IMR-90 (cell line): ENCODE results near the gene PLEKHH1. TPM values are rescaled to one million over a fixed set of nuclear protein-coding genes. Genes with fewer than 3 reads are reported as not detected.
A peak's percentile ranks its signal among the peaks of the same experiment; 100 is the strongest.

Source experiments
- ATAC-seq: fragments of 200-7000 bp; cut with Tn5 transposase; 2 replicates; pipeline ENCODE4 v1.9.1; 2020; ENCODE audit warnings: low read depth, mild to moderate bottlenecking, moderate library complexity
- BruUV-seq: library from RNA; stranded (reverse); fragments of 400-500 nt; replicated peaks from 2 replicates; lab custom pipeline; 2021; lab: Mats Ljungman, UMichigan
- CTCF ChIA-PET: fragments of 300-600 bp; formaldehyde crosslinking; extraction: SDS; loops from one replicate; lab custom pipeline; 2021; ENCODE audit warnings: antibody characterized with exemption; lab: Yijun Ruan, JAX
- POLR2A ChIA-PET: fragments of 300-600 bp; sonication (Branson Sonifier 250); formaldehyde crosslinking; loops from one replicate; lab custom pipeline; 2022; ENCODE audit warnings: antibody characterized with exemption; ENCODE audit not compliant: unreplicated experiment; lab: Charles Lee
- DNase-seq: peaks from one replicate; pipeline ENCODE4 v3.0.0; 2013
- H2AFZ ChIP-seq: replicated peaks from 2 replicates; pipeline ENCODE3; 2013; ENCODE audit warnings: low read length, mild to moderate bottlenecking; ENCODE audit not compliant: poor library complexity
- H2AK5ac ChIP-seq: 2 replicates; pipeline ENCODE4 v1.6.1; 2013; ENCODE audit warnings: low read depth, low read length, inconsistent platforms
- H2AK9ac ChIP-seq: replicated peaks from 2 replicates; pipeline ENCODE3; 2013; ENCODE audit warnings: mild to moderate bottlenecking, low read depth, low read length, moderate library complexity; ENCODE audit not compliant: poor library complexity
- H2BK120ac ChIP-seq: 2 replicates; pipeline ENCODE4 v1.6.1; 2013; ENCODE audit warnings: low read depth, low read length, inconsistent platforms
- H2BK15ac ChIP-seq: 3 replicates; pipeline ENCODE4 v1.6.1; 2013; ENCODE audit warnings: low read depth, low read length, inconsistent platforms
- H2BK20ac ChIP-seq: 2 replicates; pipeline ENCODE4 v1.6.1; 2013; ENCODE audit warnings: low read depth, mild to moderate bottlenecking, inconsistent platforms, low read length, moderate library complexity
- H2BK5ac ChIP-seq: 2 replicates; pipeline ENCODE4 v1.6.1; 2013; ENCODE audit warnings: mild to moderate bottlenecking, low read depth, low read length, inconsistent platforms; ENCODE audit not compliant: poor library complexity, severe bottlenecking
- H3K14ac ChIP-seq: replicated peaks from 2 replicates; pipeline ENCODE4 v1.6.1; 2013; ENCODE audit warnings: low read depth, low read length, inconsistent platforms
- H3K18ac ChIP-seq: 2 replicates; pipeline ENCODE4 v1.6.1; 2013; ENCODE audit warnings: low read depth, low read length, control low read depth
- H3K23ac ChIP-seq: 2 replicates; pipeline ENCODE4 v1.6.1; 2013; ENCODE audit warnings: low read depth, low read length, inconsistent platforms
- H3K27ac ChIP-seq: 2 replicates; pipeline ENCODE4 v1.5.1; 2013; ENCODE audit warnings: mild to moderate bottlenecking, control low read depth, low read length; ENCODE audit not compliant: insufficient read depth
- H3K27me3 ChIP-seq: 2 replicates; pipeline ENCODE4 v1.6.1; 2013; ENCODE audit warnings: low read length; ENCODE audit not compliant: control insufficient read depth, insufficient read depth
- H3K36me3 ChIP-seq: 2 replicates; pipeline ENCODE4 v1.6.1; 2013; ENCODE audit warnings: low read length, mixed read lengths; ENCODE audit not compliant: control insufficient read depth, insufficient read depth
- H3K4ac ChIP-seq: 2 replicates; pipeline ENCODE4 v1.6.1; 2013; ENCODE audit warnings: low read depth, low read length, inconsistent platforms
- H3K4me1 ChIP-seq: 2 replicates; pipeline ENCODE4 v1.6.1; 2013; ENCODE audit warnings: low read length, mixed read lengths; ENCODE audit not compliant: control insufficient read depth, insufficient read depth
- H3K4me2 ChIP-seq: 2 replicates; pipeline ENCODE4 v1.6.1; 2013; ENCODE audit warnings: low read depth, mild to moderate bottlenecking, control low read depth, low read length, moderate library complexity
- H3K4me3 ChIP-seq: 2 replicates; pipeline ENCODE4 v1.5.1; 2013; ENCODE audit warnings: low read depth, mild to moderate bottlenecking, control low read depth, low read length, moderate library complexity; ENCODE audit not compliant: insufficient read depth
- H3K56ac ChIP-seq: 2 replicates; pipeline ENCODE4 v1.6.1; 2013; ENCODE audit warnings: low read length, inconsistent platforms; ENCODE audit not compliant: insufficient read depth; ENCODE audit errors: extremely low read depth
- H3K79me1 ChIP-seq, 2 experiments: 2 replicates each; pipeline ENCODE4 v1.6.1; 2013; ENCODE audit warnings: low read length in 2 of 2, inconsistent platforms in 1 of 2, low read depth in 1 of 2
- H3K9ac ChIP-seq: 2 replicates; pipeline ENCODE4 v1.6.1; 2013; ENCODE audit warnings: low read depth, low read length, control low read depth
- H3K9me1 ChIP-seq: 2 replicates; pipeline ENCODE4 v1.6.1; 2013; ENCODE audit warnings: low read length, inconsistent platforms; ENCODE audit not compliant: insufficient read depth
- H3K9me3 ChIP-seq: 2 replicates; pipeline ENCODE4 v1.6.1; 2013; ENCODE audit warnings: low read length; ENCODE audit not compliant: control insufficient read depth, insufficient read depth
- H4K20me1 ChIP-seq: 2 replicates; pipeline ENCODE4 v1.6.1; 2013; ENCODE audit warnings: low read length, inconsistent platforms; ENCODE audit not compliant: insufficient read depth
- H4K5ac ChIP-seq: 2 replicates; pipeline ENCODE4 v1.6.1; 2013; ENCODE audit warnings: mild to moderate bottlenecking, low read depth, low read length, control low read depth
- H4K8ac ChIP-seq, 2 experiments: 2 replicates each; pipeline ENCODE4 v1.6.1; 2013; ENCODE audit warnings: low read depth in 2 of 2, low read length in 2 of 2, control low read depth in 1 of 2, inconsistent platforms in 1 of 2
- H4K91ac ChIP-seq: 2 replicates; pipeline ENCODE4 v1.6.1; 2013; ENCODE audit warnings: low read depth, low read length, inconsistent platforms; ENCODE audit not compliant: insufficient read depth
- CEBPB ChIP-seq: IDR thresholded peaks from 2 replicates; pipeline ENCODE4 v1.6.1; 2012; ENCODE audit warnings: low read depth, low read length, improper control_type of control experiment
- MAZ ChIP-seq: IDR thresholded peaks from 2 replicates; pipeline ENCODE4 v1.6.1; 2012; ENCODE audit warnings: low read depth, mild to moderate bottlenecking, low read length, improper control_type of control experiment, moderate library complexity, borderline replicate concordance
- RAD21 ChIP-seq: IDR thresholded peaks from 2 replicates; pipeline ENCODE4 v1.6.1; 2012; ENCODE audit warnings: low read length, improper control_type of control experiment
- WGBS, 2 experiments: methylation state at CpG; one replicate each; pipeline versions ENCODE4 v1.1.5 to v1.1.7; 2013; ENCODE audit warnings: missing lambda C conversion rate in 2 of 2; ENCODE audit not compliant: insufficient read length in 1 of 2; ENCODE audit errors: extremely low coverage in 2 of 2; 5-methylcytosine and 5-hydroxymethylcytosine counted together
- dilution Hi-C: fragments of 300-500 bp; cut with HindIII; formaldehyde crosslinking; loops from one replicate; pipeline ENCODE4 v1.14.3; 2018; ENCODE audit warnings: low sequenced_read_pairs; ENCODE audit not compliant: unreplicated experiment
- in situ Hi-C: fragments of 300-500 bp; cut with MboI; formaldehyde crosslinking; loops from 3 replicates; pipeline ENCODE4 v1.14.3; 2019; ENCODE audit warnings: low sequenced_read_pairs, inconsistent platforms, mixed read lengths
- intact Hi-C: fragments of 100-400 bp; cut with micrococcal nuclease; formaldehyde crosslinking; loops from 2 replicates; pipeline ENCODE4 v1.10.0; 2022
- polyA plus RNA-seq, 3 experiments: library from polyadenylated mRNA; depleted of rRNA; stranded (reverse); fragments of >200 nt; gene quantifications; 2 replicates each; pipeline ENCODE4 v1.2.3, GENCODE V29; 2012; ENCODE audit warnings: low replicate concordance in 1 of 3
- total RNA-seq: library from RNA; depleted of rRNA; stranded (reverse); fragments of >200 nt; gene quantifications from 2 replicates; pipeline ENCODE4 v1.2.3, GENCODE V29; 2012

Gene PLEKHH1
- total and polyA plus RNA-seq, 2 of the 4 experiments (the other 2 are of a cell fraction) = under 0.01 to 0.34 TPM

- H3K27me3 ChIP-seq = no peaks in the 10 kb centered on the region
- no peak overlapping the region for H3K4me2 ChIP-seq
- WGBS, 2 experiments = 80% methylated on average over 1 of the region's 3 CpGs; no CpG with 5 or more reads in 1 of the 2 experiments
- ChIA-PET POLR2A (no interaction called here), CTCF (no interaction called here)
- H4K91ac ChIP-seq = no peak overlapping the region
- H2AK5ac ChIP-seq = no peak overlapping the region
- H3K56ac ChIP-seq = no peak overlapping the region
- H2BK5ac ChIP-seq = no peak overlapping the region
- H3K9me3 ChIP-seq = no peaks in the 10 kb centered on the region
- no peak overlapping the region for H3K23ac ChIP-seq
- H3K4me3 ChIP-seq = no peak overlapping the region
- no peak overlapping the region for H4K8ac ChIP-seq
- no peaks in the 10 kb centered on the region for H3K36me3 ChIP-seq
- ATAC-seq (no peak), DNase-seq (peak; percentile 19)
- H4K20me1 ChIP-seq = no peaks in the 10 kb centered on the region
- H3K9ac ChIP-seq = no peak overlapping the region
- H2BK15ac ChIP-seq = no peak overlapping the region
- H3K9me1 ChIP-seq = no peaks in the 10 kb centered on the region
- no peak overlapping the region for H3K27ac ChIP-seq
- no peak overlapping the region for H2AFZ ChIP-seq
- no TSS peak for BruUV-seq
- in situ Hi-C loops = no loop called here
- H2AK9ac ChIP-seq = no peak overlapping the region
- H2BK120ac ChIP-seq = no peak overlapping the region
- TF ChIP-seq RAD21 (no peak), CEBPB (peak; percentile 57; the same call in 1 of the 2 replicates), MAZ (no peak)
- no peaks in the 10 kb centered on the region for H3K4me1 ChIP-seq
- no peaks in the 10 kb centered on the region for H3K79me1 ChIP-seq
- H3K14ac ChIP-seq = no peak overlapping the region
- H2BK20ac ChIP-seq = no peak overlapping the region
- no peak overlapping the region for H4K5ac ChIP-seq
- no peak overlapping the region for H3K4ac ChIP-seq
- H3K18ac ChIP-seq = no peak overlapping the region
- intact Hi-C loops = no loop called here
- dilution Hi-C loops = no loop called here
These were observed 103.3 kb downstream of the PLEKHH1 start for GRCh38 chr14:67636361-67636919.
